ENCODE results near the gene HUS1.
A peak's percentile ranks its signal among the peaks of the same experiment; 100 is the strongest.
"Not testable (repeated sequence)": the region's sequence is repeated elsewhere in the genome, so short reads cannot be mapped to it uniquely, and the experiment has no call there.

The HUS1 gene

GRCh38 chr7:48004638-48005037 is 25.2 kb upstream of the HUS1 start:
- no peak overlapping the region for H3K27ac ChIP-seq
- H3K4me2 ChIP-seq (ENCODE audit: low read length) = no peak overlapping the region
- no peaks in the 10 kb centered on the region for H3K36me3 ChIP-seq (ENCODE audit: control insufficient read depth, insufficient read depth, low read length)
- no peak overlapping the region for H3K4me3 ChIP-seq (ENCODE audit: low read depth, low read length)
- no peaks in the 10 kb centered on the region for H3K9me3 ChIP-seq (ENCODE audit: control insufficient read depth, low read length)
- H3K4me1 ChIP-seq = no peaks in the 10 kb centered on the region
- TF ChIP-seq, protein P1, sequence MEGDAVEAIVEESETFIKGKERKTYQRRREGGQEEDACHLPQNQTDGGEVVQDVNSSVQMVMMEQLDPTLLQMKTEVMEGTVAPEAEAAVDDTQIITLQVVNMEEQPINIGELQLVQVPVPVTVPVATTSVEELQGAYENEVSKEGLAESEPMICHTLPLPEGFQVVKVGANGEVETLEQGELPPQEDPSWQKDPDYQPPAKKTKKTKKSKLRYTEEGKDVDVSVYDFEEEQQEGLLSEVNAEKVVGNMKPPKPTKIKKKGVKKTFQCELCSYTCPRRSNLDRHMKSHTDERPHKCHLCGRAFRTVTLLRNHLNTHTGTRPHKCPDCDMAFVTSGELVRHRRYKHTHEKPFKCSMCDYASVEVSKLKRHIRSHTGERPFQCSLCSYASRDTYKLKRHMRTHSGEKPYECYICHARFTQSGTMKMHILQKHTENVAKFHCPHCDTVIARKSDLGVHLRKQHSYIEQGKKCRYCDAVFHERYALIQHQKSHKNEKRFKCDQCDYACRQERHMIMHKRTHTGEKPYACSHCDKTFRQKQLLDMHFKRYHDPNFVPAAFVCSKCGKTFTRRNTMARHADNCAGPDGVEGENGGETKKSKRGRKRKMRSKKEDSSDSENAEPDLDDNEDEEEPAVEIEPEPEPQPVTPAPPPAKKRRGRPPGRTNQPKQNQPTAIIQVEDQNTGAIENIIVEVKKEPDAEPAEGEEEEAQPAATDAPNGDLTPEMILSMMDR (IDR thresholded peaks at IDR 0.05) = no peak
- H2AFZ ChIP-seq = no peak overlapping the region
- H3K27me3 ChIP-seq (ENCODE audit: control insufficient read depth, insufficient read depth, low read length) = no peaks in the 10 kb centered on the region
- no peaks in the 10 kb centered on the region for H3K79me2 ChIP-seq
- H3K9ac ChIP-seq = no peak overlapping the region

DNA sequence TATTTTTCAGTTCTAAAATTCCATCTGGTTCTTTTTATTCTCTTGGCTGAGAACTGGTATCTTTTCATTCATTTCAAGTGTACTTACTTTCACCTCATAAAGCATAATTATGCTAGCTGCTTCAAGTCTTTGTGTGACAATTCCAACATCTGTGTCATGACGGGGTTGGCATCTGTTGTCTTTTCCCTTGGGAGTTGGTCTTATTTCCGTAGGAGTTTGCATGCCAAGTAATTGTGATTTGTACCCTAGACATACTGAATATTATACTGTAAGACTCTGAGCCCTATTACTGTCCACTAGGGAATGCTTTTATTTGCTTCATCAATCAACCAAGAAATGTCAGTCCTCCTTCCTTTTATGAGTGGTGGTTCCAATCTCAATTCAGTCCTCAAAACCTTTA is 24.6 kb upstream of the HUS1 start:
- no peak overlapping the region for H3K9ac ChIP-seq
- TF ChIP-seq, protein P1 (IDR thresholded peaks at IDR 0.05) = no peak
- no peaks in the 10 kb centered on the region for H3K79me2 ChIP-seq

DNA sequence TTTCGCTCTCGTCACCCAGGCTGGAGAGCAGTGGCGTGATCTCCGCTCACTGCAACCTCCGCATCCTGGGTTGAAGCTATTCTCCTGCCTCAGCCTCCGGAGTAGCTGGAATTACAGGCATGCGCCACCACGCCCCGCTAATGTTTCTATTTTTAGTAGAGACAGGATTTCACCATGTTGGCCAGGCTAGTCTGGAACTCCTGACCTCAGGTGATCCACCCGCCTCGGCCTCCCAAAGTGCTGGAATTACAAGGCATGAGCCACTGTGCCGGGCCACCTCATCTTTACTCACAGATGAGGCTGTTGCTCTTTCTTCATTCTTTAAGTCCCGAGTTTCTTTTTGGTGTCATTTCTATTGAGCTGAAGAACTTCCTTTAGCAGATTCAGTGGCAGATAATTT is 20.7 kb upstream of the HUS1 start:
- not testable (repeated sequence) for H3K4me3 ChIP-seq (ENCODE audit: low read depth, low read length); H3K27ac ChIP-seq; H3K36me3 ChIP-seq (ENCODE audit: control insufficient read depth, insufficient read depth, low read length); H3K9ac ChIP-seq; H3K27me3 ChIP-seq (ENCODE audit: control insufficient read depth, insufficient read depth, low read length); H3K9me3 ChIP-seq (ENCODE audit: control insufficient read depth, low read length); H3K4me2 ChIP-seq (ENCODE audit: low read length); H3K79me2 ChIP-seq; H3K4me1 ChIP-seq; H2AFZ ChIP-seq

More for the DNA sequence above, 24.6 kb upstream of the HUS1 start:
- Histone ChIP-seq H3K27ac (no peak overlapping the region), H3K4me2 (ENCODE audit: low read length) (no peak overlapping the region), H3K36me3 (ENCODE audit: control insufficient read depth, insufficient read depth, low read length) (no peaks in the 10 kb centered on the region), H3K9me3 (ENCODE audit: control insufficient read depth, low read length) (no peaks in the 10 kb centered on the region), H2AFZ (no peak overlapping the region), H3K4me1 (no peaks in the 10 kb centered on the region), H3K27me3 (ENCODE audit: control insufficient read depth, insufficient read depth, low read length) (no peaks in the 10 kb centered on the region), H3K4me3 (ENCODE audit: low read depth, low read length) (no peak overlapping the region)

GRCh38 chr7:47999413-47999812 is 20.0 kb upstream of the HUS1 start:
- TF ChIP-seq, protein P1 (IDR thresholded peaks at IDR 0.05) = no peak

GRCh38 chr7:47992446-47992845 is 13.0 kb upstream of the HUS1 start:
- TF ChIP-seq, protein P1 (IDR thresholded peaks at IDR 0.05) = no peak
- H3K36me3 ChIP-seq (ENCODE audit: control insufficient read depth, insufficient read depth, low read length) = no peaks in the 10 kb centered on the region
- H3K27ac ChIP-seq = peak overlapping the region; percentile 13
- no peaks in the 10 kb centered on the region for H3K9me3 ChIP-seq (ENCODE audit: control insufficient read depth, low read length)
- H3K9ac ChIP-seq = no peak overlapping the region
- H3K79me2 ChIP-seq = no peaks in the 10 kb centered on the region
- peak overlapping the region; percentile 94 for H2AFZ ChIP-seq
- peak overlapping the region; percentile 69 for H3K4me2 ChIP-seq (ENCODE audit: low read length)
- H3K4me3 ChIP-seq (ENCODE audit: low read depth, low read length) = peak overlapping the region; percentile 45
- no peaks in the 10 kb centered on the region for H3K4me1 ChIP-seq
- H3K27me3 ChIP-seq (ENCODE audit: control insufficient read depth, insufficient read depth, low read length) = no peaks in the 10 kb centered on the region

More at GRCh38 chr7:47999413-47999812, 20.0 kb upstream of the HUS1 start:
- no peaks in the 10 kb centered on the region for H3K27me3 ChIP-seq (ENCODE audit: control insufficient read depth, insufficient read depth, low read length)
- H3K4me2 ChIP-seq (ENCODE audit: low read length) = no peak overlapping the region
- no peaks in the 10 kb centered on the region for H3K36me3 ChIP-seq (ENCODE audit: control insufficient read depth, insufficient read depth, low read length)
- H3K79me2 ChIP-seq = no peaks in the 10 kb centered on the region
- H3K27ac ChIP-seq = no peak overlapping the region
- H2AFZ ChIP-seq = no peak overlapping the region
- no peaks in the 10 kb centered on the region for H3K4me1 ChIP-seq
- no peaks in the 10 kb centered on the region for H3K9me3 ChIP-seq (ENCODE audit: control insufficient read depth, low read length)
- H3K9ac ChIP-seq = no peak overlapping the region
- H3K4me3 ChIP-seq (ENCODE audit: low read depth, low read length) = no peak overlapping the region
